HAP-1 (cell line): ENCODE measurements around the gene YKT6.
A peak's percentile ranks its signal among the peaks of the same experiment; 100 is the strongest.
"Not testable (repeated sequence)": the region's sequence is repeated elsewhere in the genome, so short reads cannot be mapped to it uniquely, and the experiment has no call there.

Experiments
- DNase-seq, 2 experiments: peaks; one replicate each; pipeline ENCODE4 v3.0.0-alpha.2; 2016 to 2020; ENCODE audit warnings: low spot score in 2 of 2
- H3K27me3 ChIP-seq: fragments of 250-450 bp; sonication (Bioruptor Pico); 2 replicates; pipeline ENCODE4 v1.5.1; 2020; ENCODE audit warnings: low read depth, mild to moderate bottlenecking, moderate library complexity
- H3K36me3 ChIP-seq: fragments of 250-450 bp; sonication (Bioruptor Pico); replicated peaks from 2 replicates; pipeline ENCODE4 v1.5.1; 2020; ENCODE audit warnings: mild to moderate bottlenecking
- H3K4me1 ChIP-seq: fragments of 250-450 bp; sonication (Bioruptor Pico); 2 replicates; pipeline ENCODE4 v1.5.1; 2020; ENCODE audit warnings: mild to moderate bottlenecking
- H3K4me3 ChIP-seq: fragments of 250-450 bp; sonication (Bioruptor Pico); 2 replicates; pipeline ENCODE4 v1.5.1; 2020; ENCODE audit warnings: mild to moderate bottlenecking, moderate library complexity
- H3K9me3 ChIP-seq: fragments of 250-450 bp; sonication (Bioruptor Pico); 2 replicates; pipeline ENCODE4 v1.5.1; 2020; ENCODE audit warnings: mild to moderate bottlenecking, moderate library complexity
- in situ Hi-C: fragments of 300-500 bp; cut with MboI; formaldehyde crosslinking; loops from 3 replicates; pipeline ENCODE4 v1.14.3; 2020; ENCODE audit warnings: low sequenced_read_pairs, inconsistent platforms, mixed read lengths

YKT6 gene

GRCh38 chr7:44191171-44191570 is 9.6 kb upstream of the YKT6 start:
- no peak for DNase-seq
- H3K9me3 ChIP-seq: no peaks in the 10 kb centered on the region
- peaks cover 8% of the 10 kb centered on the region for H3K27me3 ChIP-seq
- in situ Hi-C loops: no loop called here
- no peak overlapping the region for H3K4me3 ChIP-seq
- no peaks in the 10 kb centered on the region for H3K36me3 ChIP-seq
- H3K4me1 ChIP-seq: no peaks in the 10 kb centered on the region

DNA sequence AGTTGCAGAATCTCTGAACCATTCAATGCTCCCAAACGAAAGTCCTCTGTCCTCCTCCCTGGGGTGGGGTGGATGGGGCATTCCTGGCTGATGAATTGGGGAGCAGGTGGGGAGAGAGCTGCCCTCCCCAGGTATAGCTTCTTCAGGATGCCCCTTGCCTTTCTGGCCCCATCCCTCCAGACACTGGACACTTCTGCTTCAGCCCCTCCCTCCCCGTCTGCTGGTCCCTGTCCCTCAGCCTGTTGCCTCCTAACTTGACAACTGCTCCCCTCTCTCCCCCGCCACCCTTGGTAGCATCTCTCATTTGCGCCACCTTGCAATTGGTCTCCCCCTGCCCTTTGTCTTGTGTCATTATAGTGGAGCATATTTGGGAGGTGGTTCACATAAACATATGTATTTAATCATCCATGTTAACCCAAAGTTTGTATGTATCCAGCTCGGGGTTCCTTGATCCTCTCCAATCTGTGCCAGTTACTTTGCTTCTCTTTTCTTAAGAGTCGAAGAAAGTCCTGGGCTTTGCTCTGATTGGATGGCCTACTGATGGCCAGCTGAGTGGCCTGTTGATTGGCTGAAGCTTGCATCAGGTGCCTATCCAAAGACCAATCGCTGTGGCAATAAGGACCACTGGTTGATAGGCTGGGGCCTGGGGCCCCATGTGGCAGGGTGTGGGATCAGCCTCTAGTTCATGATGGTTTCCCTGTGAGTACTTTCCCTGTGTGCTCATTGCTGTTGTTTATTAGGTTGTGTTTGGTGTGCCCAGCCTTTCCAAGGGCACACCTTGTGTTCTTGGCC is 7.6 kb upstream of the YKT6 start:
- in situ Hi-C loops: no loop called here

GRCh38 chr7:44194069-44194468 is 6.7 kb upstream of the YKT6 start:
- Histone ChIP-seq H3K9me3 (no peaks in the 10 kb centered on the region), H3K27me3 (peaks cover 8% of the 10 kb centered on the region), H3K4me1 (no peaks in the 10 kb centered on the region), H3K36me3 (no peaks in the 10 kb centered on the region), H3K4me3 (no peak overlapping the region)
- no peak for DNase-seq
- in situ Hi-C loops: no loop called here

More for the DNA sequence above, 7.6 kb upstream of the YKT6 start:
- Histone ChIP-seq H3K9me3 (no peaks in the 10 kb centered on the region), H3K4me3 (no peak overlapping the region), H3K27me3 (peaks cover 8% of the 10 kb centered on the region), H3K36me3 (no peaks in the 10 kb centered on the region), H3K4me1 (no peaks in the 10 kb centered on the region)
- no peak for DNase-seq

DNA sequence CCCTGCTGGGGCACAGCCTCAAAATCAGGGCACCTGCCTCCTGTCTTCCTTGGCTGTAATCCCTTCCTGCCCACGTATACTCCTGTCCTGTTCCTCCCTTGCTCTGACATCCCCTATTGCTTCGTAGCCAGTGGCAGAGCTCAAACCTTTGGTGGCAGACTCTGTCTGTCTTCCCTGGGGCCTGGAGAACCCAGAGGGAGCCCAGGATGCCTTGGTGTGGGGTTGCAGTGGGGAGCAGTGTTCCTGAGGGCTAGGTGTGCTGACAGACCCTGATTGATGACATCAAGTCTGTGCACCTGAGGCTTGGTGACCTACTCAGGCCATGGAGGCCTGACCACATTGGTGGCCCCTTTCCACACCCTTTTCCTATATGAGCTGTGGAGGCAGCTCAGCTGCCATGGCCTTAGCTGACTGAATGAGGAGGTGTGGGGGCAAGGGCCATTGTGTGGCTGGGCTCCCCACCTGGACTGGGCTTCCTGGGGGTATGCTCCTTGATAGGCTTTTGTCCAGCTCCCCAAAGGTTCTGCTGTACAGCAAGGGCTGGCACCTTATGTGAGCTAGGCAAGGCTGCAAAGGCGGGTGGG is 6.1 kb upstream of the YKT6 start:
- Histone ChIP-seq H3K4me3 (no peak overlapping the region), H3K4me1 (no peaks in the 10 kb centered on the region), H3K27me3 (peaks cover 8% of the 10 kb centered on the region), H3K9me3 (peaks cover 2% of the 10 kb centered on the region; the same call in 1 of the 2 replicates), H3K36me3 (no peaks in the 10 kb centered on the region)
- DNase-seq: no peak
- in situ Hi-C loops: no loop called here

GRCh38 chr7:44195889-44196288 is 4.9 kb upstream of the YKT6 start:
- Histone ChIP-seq H3K36me3 (no peaks in the 10 kb centered on the region), H3K27me3 (peaks cover 6% of the 10 kb centered on the region), H3K9me3 (peaks cover 6% of the 10 kb centered on the region; the same call in 1 of the 2 replicates), H3K4me3 (no peak overlapping the region), H3K4me1 (no peaks in the 10 kb centered on the region)
- DNase-seq: no peak
- in situ Hi-C loops: no loop called here

DNA sequence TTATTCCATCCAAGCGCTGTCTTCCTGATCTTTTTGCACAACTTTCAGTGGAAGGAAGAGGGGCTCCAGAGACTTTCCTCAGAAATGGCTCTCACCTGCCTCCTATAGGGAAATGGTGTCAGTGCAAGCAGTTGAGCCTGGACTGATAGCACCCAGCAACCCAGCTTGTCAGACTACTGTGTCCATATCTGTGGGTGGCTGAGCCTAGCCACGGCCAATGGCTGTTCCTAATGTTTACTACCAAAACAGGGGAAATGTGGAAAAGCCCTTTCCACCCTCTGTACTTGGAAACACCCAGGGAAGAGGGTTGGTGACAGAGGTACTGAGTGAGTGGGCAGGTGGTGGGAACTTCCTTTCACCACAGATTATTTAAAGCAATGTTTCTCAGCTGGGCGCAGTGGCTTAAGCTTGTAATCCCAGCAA is 4.3 kb upstream of the YKT6 start:
- Histone ChIP-seq H3K27me3 (peaks cover 3% of the 10 kb centered on the region), H3K4me3 (no peak overlapping the region), H3K9me3 (peaks cover 6% of the 10 kb centered on the region; the same call in 1 of the 2 replicates), H3K36me3 (no peaks in the 10 kb centered on the region), H3K4me1 (no peaks in the 10 kb centered on the region)
- in situ Hi-C loops: no loop called here
- peak; percentile 16 to 62 for DNase-seq

DNA sequence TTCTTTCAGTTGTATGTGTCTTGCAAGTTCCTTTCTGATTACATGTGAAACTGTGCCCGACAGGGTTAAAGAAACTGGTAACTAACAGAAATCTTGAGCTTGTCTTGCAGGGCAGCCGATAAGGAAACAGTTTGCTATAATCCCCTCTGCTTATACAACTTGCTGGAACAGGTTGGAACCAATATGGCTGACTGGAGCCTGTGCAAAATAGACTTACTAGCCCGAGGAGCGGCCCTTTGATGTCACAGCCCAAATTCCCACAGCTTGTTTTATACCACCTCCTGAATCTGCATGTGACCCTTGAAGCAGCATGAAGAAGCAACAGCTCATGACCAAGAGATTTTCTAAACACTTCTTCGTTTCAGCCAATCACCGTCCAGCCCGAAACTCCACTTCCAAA is 3.3 kb upstream of the YKT6 start:
- H3K4me1 ChIP-seq: peaks cover 4% of the 10 kb centered on the region
- in situ Hi-C loops: no loop called here
- no peak for DNase-seq
- no peak overlapping the region for H3K4me3 ChIP-seq
- no peaks in the 10 kb centered on the region for H3K36me3 ChIP-seq
- H3K27me3 ChIP-seq: no peaks in the 10 kb centered on the region; the same call in 1 of the 2 replicates
- peaks cover 6% of the 10 kb centered on the region; the same call in 1 of the 2 replicates for H3K9me3 ChIP-seq

- H3K36me3 ChIP-seq: peaks cover 13% of the 10 kb centered on the region
- H3K9me3 ChIP-seq, H3K4me3 ChIP-seq, H3K27me3 ChIP-seq, in situ Hi-C loops, DNase-seq, H3K4me1 ChIP-seq: not testable (repeated sequence)
Observed at GRCh38 chr7:44200163-44200562, 615 bp upstream of the YKT6 start.

DNA sequence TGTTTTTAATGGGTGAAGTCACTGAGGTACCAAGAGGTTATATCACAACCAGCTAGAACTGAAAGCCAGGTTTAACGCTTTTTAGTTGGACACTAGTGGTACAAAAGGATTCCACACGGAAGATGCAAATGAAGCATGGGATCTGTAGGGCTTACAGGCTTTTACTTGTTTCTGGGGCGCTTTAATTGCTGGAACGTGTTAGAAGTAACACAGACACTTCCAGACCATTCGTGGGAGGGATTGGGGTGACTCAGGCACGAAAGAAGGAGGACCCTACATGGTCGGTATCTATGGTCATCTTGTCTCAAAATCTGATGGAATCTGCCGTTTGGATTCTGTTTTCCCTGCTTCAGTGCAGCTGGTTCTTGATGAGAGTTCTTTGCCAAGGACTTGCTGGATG is 1.0 kb downstream of the YKT6 start:
- H3K4me1 ChIP-seq: peaks cover 4% of the 10 kb centered on the region
- peak overlapping the region; percentile 90 for H3K4me3 ChIP-seq
- H3K36me3 ChIP-seq: peaks cover 25% of the 10 kb centered on the region
- H3K9me3 ChIP-seq: peaks cover 6% of the 10 kb centered on the region; the same call in 1 of the 2 replicates
- DNase-seq: no peak
- in situ Hi-C loops: no loop called here
- H3K27me3 ChIP-seq: no peaks in the 10 kb centered on the region

DNA sequence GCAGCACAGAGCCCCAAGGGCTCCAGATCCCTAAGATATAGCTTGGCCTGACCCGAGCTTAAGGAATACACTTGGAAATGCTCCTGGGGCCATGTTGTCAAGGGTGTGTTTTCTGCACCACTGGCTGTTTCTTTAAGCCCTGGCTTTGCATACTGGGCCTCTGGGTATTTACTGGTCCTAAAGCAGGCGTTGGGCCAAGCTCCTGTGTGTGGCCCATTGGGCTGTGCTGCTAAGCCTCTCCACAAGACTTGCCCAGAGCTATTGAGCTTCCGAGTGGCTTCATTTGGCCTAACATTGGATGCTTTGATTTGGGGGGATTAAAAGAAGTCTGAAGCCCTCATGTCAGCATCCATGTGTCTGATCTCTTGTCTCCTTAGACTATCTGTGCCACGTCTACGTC is 5.2 kb downstream of the YKT6 start:
- no peaks in the 10 kb centered on the region for H3K9me3 ChIP-seq
- H3K4me3 ChIP-seq: no peak overlapping the region
- DNase-seq: no peak
- H3K27me3 ChIP-seq: no peaks in the 10 kb centered on the region
- in situ Hi-C loops: no loop called here
- H3K4me1 ChIP-seq: peaks cover 4% of the 10 kb centered on the region
- peaks cover 66% of the 10 kb centered on the region for H3K36me3 ChIP-seq

GRCh38 chr7:44208085-44208484 is 7.3 kb downstream of the YKT6 start:
- Histone ChIP-seq H3K27me3 (no peaks in the 10 kb centered on the region), H3K36me3 (peaks cover 83% of the 10 kb centered on the region), H3K4me3 (no peak overlapping the region), H3K9me3 (no peaks in the 10 kb centered on the region), H3K4me1 (no peaks in the 10 kb centered on the region)
- no peak for DNase-seq
- in situ Hi-C loops: no loop called here

- DNase-seq: no peak
- peaks cover 75% of the 10 kb centered on the region for H3K36me3 ChIP-seq
- no peak overlapping the region for H3K4me3 ChIP-seq
- no peaks in the 10 kb centered on the region for H3K27me3 ChIP-seq
- H3K9me3 ChIP-seq: no peaks in the 10 kb centered on the region
- in situ Hi-C loops: no loop called here
- H3K4me1 ChIP-seq: no peaks in the 10 kb centered on the region
Observed at GRCh38 chr7:44210107-44210506, 9.3 kb downstream of the YKT6 start.

- no peaks in the 10 kb centered on the region for H3K27me3 ChIP-seq
- H3K36me3 ChIP-seq: peaks cover 69% of the 10 kb centered on the region
- no peak overlapping the region for H3K4me3 ChIP-seq
- no peaks in the 10 kb centered on the region for H3K4me1 ChIP-seq
- no peaks in the 10 kb centered on the region for H3K9me3 ChIP-seq
- DNase-seq: no peak
- in situ Hi-C loops: no loop called here
Observed at GRCh38 chr7:44211126-44211675, 10.4 kb downstream of the YKT6 start.

GRCh38 chr7:44212018-44212417 is 11.2 kb downstream of the YKT6 start:
- Histone ChIP-seq H3K9me3 (no peaks in the 10 kb centered on the region), H3K27me3 (no peaks in the 10 kb centered on the region), H3K4me3 (no peak overlapping the region), H3K4me1 (no peaks in the 10 kb centered on the region), H3K36me3 (peaks cover 61% of the 10 kb centered on the region)
- in situ Hi-C loops: no loop called here
- DNase-seq: no peak
